SU-DHL-6 (cell line): ENCODE data around the gene SMIM11.
"Not testable (repeated sequence)": the region's sequence is repeated elsewhere in the genome, so short reads cannot be mapped to it uniquely, and the experiment has no call there.

Source experiments
- CTCF ChIP-seq: fragments of 200-600 bp; sonication (generic); IDR thresholded peaks from one replicate; pipeline ENCODE4 v1.5.1; 2017; ENCODE audit warnings: antibody characterized with exemption, mild to moderate bottlenecking, low read length, moderate library complexity; ENCODE audit not compliant: insufficient read depth, poor library complexity, severe bottlenecking
- EZH2phosphoT487 ChIP-seq: fragments of 200-600 bp; sonication (generic), shearing (Covaris generic); conservative IDR thresholded peaks from 2 replicates; pipeline ENCODE4 v1.6.1; 2018; ENCODE audit warnings: mild to moderate bottlenecking, antibody characterized with exemption, low read length, moderate library complexity, mixed read lengths

DNA sequence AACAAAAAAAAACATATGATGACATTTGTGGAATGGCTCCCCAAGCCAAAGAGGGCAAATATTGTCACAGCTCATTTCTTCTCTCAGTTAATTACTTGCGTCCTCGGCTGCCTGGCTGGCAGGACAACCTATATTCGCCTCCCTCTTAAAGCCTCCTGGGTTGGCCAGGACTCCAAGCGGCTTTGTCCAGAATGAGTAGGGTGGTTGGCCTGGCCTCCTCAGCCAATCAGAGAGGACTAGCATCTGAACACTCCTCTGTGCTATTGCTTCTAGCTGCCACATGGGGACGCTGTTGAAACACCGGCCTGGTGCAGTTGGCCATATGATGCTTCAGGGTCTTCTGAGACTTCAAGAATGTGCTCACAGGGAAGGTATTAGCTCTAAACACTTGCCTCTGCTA lies 53.1 kb downstream of the SMIM11 start:
- not testable (repeated sequence) for TF ChIP-seq CTCF, EZH2phosphoT487
